SK-N-SH treated with all-trans-retinoic acid at 6 μM for 48 hours (cell line): Measurements from ENCODE around the gene ANO3.

Experiments used
- ATAC-seq: fragments of 200-7000 bp; cut with Tn5 transposase; 3 replicates; pipeline ENCODE4 v1.9.1; 2020; ENCODE audit warnings: mild to moderate bottlenecking, moderate library complexity
- ARNTL ChIP-seq: fragments of 450-650 bp; formaldehyde crosslinking; IDR thresholded peaks from 2 replicates; pipeline ENCODE4 v1.5.0; 2020; ENCODE audit warnings: low read depth, mild to moderate bottlenecking, moderate library complexity, borderline replicate concordance
- BACH2 ChIP-seq: fragments of 250-450 bp; sonication (Bioruptor Pico); IDR thresholded peaks from 2 replicates; pipeline ENCODE4 v1.9.0; 2021; ENCODE audit warnings: mild to moderate bottlenecking, borderline replicate concordance
- CREB5 ChIP-seq: fragments of 250-450 bp; sonication (Bioruptor Pico); IDR thresholded peaks from 2 replicates; pipeline ENCODE4 v1.5.1; 2020; ENCODE audit warnings: low read depth, mild to moderate bottlenecking, moderate library complexity
- ESRRG ChIP-seq: fragments of 250-450 bp; sonication (Bioruptor Pico); IDR thresholded peaks from 2 replicates; pipeline ENCODE4 v1.6.1; 2021; ENCODE audit warnings: mild to moderate bottlenecking
- GLIS3 ChIP-seq: fragments of 250-450 bp; sonication (Bioruptor Pico); IDR thresholded peaks from 2 replicates; pipeline ENCODE4 v1.5.0; 2020; ENCODE audit warnings: mild to moderate bottlenecking, moderate library complexity
- ISL1 ChIP-seq: fragments of 250-450 bp; sonication (Bioruptor Pico); IDR thresholded peaks from 2 replicates; pipeline ENCODE4 v2.1.2; 2022; ENCODE audit warnings: mild to moderate bottlenecking, moderate library complexity
- OSR1 ChIP-seq: fragments of 250-450 bp; sonication (Bioruptor Pico); IDR thresholded peaks from 2 replicates; pipeline ENCODE4 v1.8.0; 2022; ENCODE audit warnings: moderate library complexity, mild to moderate bottlenecking, inconsistent platforms
- POU6F1 ChIP-seq: fragments of 250-450 bp; sonication (Bioruptor Pico); IDR thresholded peaks from 2 replicates; pipeline ENCODE4 v1.8.0; 2021; ENCODE audit warnings: low read depth, mild to moderate bottlenecking, moderate library complexity, borderline replicate concordance
- PPARA ChIP-seq: fragments of 250-450 bp; sonication (Bioruptor Pico); IDR thresholded peaks from 2 replicates; pipeline ENCODE4 v1.5.0; 2020; ENCODE audit warnings: mild to moderate bottlenecking, borderline replicate concordance
- RARB ChIP-seq: fragments of 250-450 bp; sonication (Bioruptor Pico); IDR thresholded peaks from 2 replicates; pipeline ENCODE4 v1.8.0; 2021; ENCODE audit warnings: mild to moderate bottlenecking, moderate library complexity
- SNAI2 ChIP-seq: fragments of 250-450 bp; sonication (Bioruptor Pico); IDR thresholded peaks from 2 replicates; pipeline ENCODE4 v1.5.0; 2020; ENCODE audit warnings: mild to moderate bottlenecking, moderate library complexity
- TCF4 ChIP-seq: fragments of 250-450 bp; sonication (Bioruptor Pico); IDR thresholded peaks from 2 replicates; pipeline ENCODE4 v1.8.0; 2021; ENCODE audit warnings: mild to moderate bottlenecking, moderate library complexity, borderline replicate concordance
- TOX ChIP-seq: fragments of 250-450 bp; sonication (Bioruptor Pico); IDR thresholded peaks from 2 replicates; pipeline ENCODE4 v1.8.0; 2021; ENCODE audit warnings: mild to moderate bottlenecking, moderate library complexity, borderline replicate concordance
- ZC3H10 ChIP-seq: fragments of 250-450 bp; sonication (Bioruptor Pico); IDR thresholded peaks from 2 replicates; pipeline ENCODE4 v1.5.1; 2021; ENCODE audit warnings: mild to moderate bottlenecking, moderate library complexity
- ZFP3 ChIP-seq: fragments of 250-450 bp; sonication (Bioruptor Pico); IDR thresholded peaks from 2 replicates; pipeline ENCODE4 v1.5.0; 2020; ENCODE audit warnings: mild to moderate bottlenecking, moderate library complexity
- ZFP30 ChIP-seq: fragments of 450-650 bp; formaldehyde crosslinking; IDR thresholded peaks from 2 replicates; pipeline ENCODE4 v1.5.0; 2022; ENCODE audit warnings: mild to moderate bottlenecking, moderate library complexity
- ZNF565 ChIP-seq: fragments of 450-650 bp; formaldehyde crosslinking; conservative IDR thresholded peaks from 2 replicates; pipeline ENCODE4 v1.5.0; 2020; ENCODE audit warnings: low read depth, mild to moderate bottlenecking, moderate library complexity
- ZNF70 ChIP-seq: fragments of 450-650 bp; formaldehyde crosslinking; IDR thresholded peaks from 2 replicates; pipeline ENCODE4 v1.5.0; 2020; ENCODE audit warnings: mild to moderate bottlenecking, moderate library complexity
- ZNF8 ChIP-seq: fragments of 450-650 bp; formaldehyde crosslinking; IDR thresholded peaks from 2 replicates; pipeline ENCODE4 v1.5.0; 2020; ENCODE audit warnings: mild to moderate bottlenecking, moderate library complexity
- TF ChIP-seq, protein P1 (sequence below): fragments of 250-450 bp; sonication (Bioruptor Pico); IDR thresholded peaks from 2 replicates; pipeline ENCODE4 v1.5.1; 2021; ENCODE audit warnings: mild to moderate bottlenecking, moderate library complexity
- TF ChIP-seq, protein P2 (sequence below): fragments of 250-450 bp; sonication (Bioruptor Pico); IDR thresholded peaks from 2 replicates; pipeline ENCODE4 v1.8.0; 2020; ENCODE audit warnings: mild to moderate bottlenecking, moderate library complexity, borderline replicate concordance

The ANO3 gene

DNA sequence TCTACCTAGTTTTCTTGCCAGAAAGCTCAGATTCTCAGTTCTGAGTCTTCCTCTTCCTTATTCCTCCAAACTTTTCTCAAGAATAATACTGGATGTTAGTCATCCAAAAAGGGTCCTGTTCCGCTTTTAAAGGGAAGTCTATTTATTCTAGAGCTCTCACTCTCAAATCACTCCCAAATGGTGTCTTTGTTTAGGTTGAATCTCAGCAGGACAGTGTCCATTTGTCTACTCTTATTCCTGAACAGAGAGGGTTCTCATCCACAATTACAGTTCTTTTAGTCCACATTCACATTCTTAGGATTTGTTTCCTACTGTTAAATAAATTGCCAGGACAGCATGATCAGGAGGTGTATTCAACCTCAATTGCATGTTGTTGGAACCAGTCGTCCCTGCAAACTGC lies 178.8 kb downstream of the ANO3 start:
- no peak for TF ChIP-seq ZC3H10
- TF ChIP-seq, protein P1, sequence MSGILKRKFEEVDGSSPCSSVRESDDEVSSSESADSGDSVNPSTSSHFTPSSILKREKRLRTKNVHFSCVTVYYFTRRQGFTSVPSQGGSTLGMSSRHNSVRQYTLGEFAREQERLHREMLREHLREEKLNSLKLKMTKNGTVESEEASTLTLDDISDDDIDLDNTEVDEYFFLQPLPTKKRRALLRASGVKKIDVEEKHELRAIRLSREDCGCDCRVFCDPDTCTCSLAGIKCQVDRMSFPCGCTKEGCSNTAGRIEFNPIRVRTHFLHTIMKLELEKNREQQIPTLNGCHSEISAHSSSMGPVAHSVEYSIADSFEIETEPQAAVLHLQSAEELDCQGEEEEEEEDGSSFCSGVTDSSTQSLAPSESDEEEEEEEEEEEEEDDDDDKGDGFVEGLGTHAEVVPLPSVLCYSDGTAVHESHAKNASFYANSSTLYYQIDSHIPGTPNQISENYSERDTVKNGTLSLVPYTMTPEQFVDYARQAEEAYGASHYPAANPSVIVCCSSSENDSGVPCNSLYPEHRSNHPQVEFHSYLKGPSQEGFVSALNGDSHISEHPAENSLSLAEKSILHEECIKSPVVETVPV (CRISPR knock-in tag) = no peak
- no peak for TF ChIP-seq TOX
- TF ChIP-seq ZNF8 (CRISPR knock-in tag) = no peak
- TF ChIP-seq ZNF565 (CRISPR knock-in tag) = no peak
- no peak for TF ChIP-seq ZFP30 (CRISPR knock-in tag)
- TF ChIP-seq ZFP3 (CRISPR knock-in tag) = no peak
- no peak for TF ChIP-seq SNAI2
- no peak for TF ChIP-seq ZNF70
- TF ChIP-seq TCF4 (CRISPR knock-in tag) = no peak
- TF ChIP-seq ESRRG (CRISPR knock-in tag) = no peak
- no peak for TF ChIP-seq POU6F1
- TF ChIP-seq OSR1 (CRISPR knock-in tag) = no peak
- TF ChIP-seq, protein P2, sequence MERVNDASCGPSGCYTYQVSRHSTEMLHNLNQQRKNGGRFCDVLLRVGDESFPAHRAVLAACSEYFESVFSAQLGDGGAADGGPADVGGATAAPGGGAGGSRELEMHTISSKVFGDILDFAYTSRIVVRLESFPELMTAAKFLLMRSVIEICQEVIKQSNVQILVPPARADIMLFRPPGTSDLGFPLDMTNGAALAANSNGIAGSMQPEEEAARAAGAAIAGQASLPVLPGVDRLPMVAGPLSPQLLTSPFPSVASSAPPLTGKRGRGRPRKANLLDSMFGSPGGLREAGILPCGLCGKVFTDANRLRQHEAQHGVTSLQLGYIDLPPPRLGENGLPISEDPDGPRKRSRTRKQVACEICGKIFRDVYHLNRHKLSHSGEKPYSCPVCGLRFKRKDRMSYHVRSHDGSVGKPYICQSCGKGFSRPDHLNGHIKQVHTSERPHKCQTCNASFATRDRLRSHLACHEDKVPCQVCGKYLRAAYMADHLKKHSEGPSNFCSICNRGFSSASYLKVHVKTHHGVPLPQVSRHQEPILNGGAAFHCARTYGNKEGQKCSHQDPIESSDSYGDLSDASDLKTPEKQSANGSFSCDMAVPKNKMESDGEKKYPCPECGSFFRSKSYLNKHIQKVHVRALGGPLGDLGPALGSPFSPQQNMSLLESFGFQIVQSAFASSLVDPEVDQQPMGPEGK = no peak
- no peak for ATAC-seq

DNA sequence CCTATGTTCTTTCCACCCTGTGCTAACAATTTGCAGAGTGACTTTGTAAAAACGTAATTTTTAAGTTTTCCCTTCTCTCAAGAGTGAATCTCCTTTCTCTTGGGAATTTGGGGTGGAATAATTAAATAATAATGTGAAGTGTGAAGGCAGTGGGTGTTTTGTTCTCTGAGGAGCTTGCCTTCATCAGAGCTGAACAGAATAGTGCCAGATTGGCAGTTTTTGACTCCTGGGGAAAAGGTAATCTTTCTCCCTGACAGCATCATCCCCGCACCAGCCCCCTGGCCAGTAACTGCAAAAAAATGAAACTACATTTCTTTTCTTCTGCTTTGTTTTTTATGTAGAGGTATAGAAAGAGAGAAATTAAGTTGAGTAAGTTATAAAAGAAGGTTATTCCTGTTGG lies 180.3 kb downstream of the ANO3 start:
- no peak for ATAC-seq
- TF ChIP-seq ZFP30 (CRISPR knock-in tag) (no peak), SNAI2 (no peak), OSR1 (CRISPR knock-in tag) (no peak), ZFP3 (CRISPR knock-in tag) (no peak), BACH2 (CRISPR knock-in tag) (no peak), GLIS3 (CRISPR knock-in tag) (no peak), ZNF8 (CRISPR knock-in tag) (no peak), ARNTL (CRISPR knock-in tag) (no peak), ISL1 (CRISPR knock-in tag) (no peak), ZC3H10 (no peak), PPARA (CRISPR knock-in tag) (no peak), POU6F1 (no peak), ZNF70 (no peak), RARB (CRISPR knock-in tag) (no peak), ZNF565 (CRISPR knock-in tag) (no peak), TOX (no peak), CREB5 (CRISPR knock-in tag) (no peak)
- TF ChIP-seq, protein P2 = no peak
- TF ChIP-seq, protein P1 (CRISPR knock-in tag) = no peak
